Kidney (tissue), 14 donors: ENCODE measurements around the gene ZDHHC11. TPM values are rescaled to one million over a fixed set of nuclear protein-coding genes. Genes with fewer than 3 reads are reported as not detected.
"Not testable (repeated sequence)": the region's sequence is repeated elsewhere in the genome, so short reads cannot be mapped to it uniquely, and the experiment has no call there.

ENCODE experiments used
- DNase-seq, 5 donors: peaks; one replicate each; pipeline ENCODE4 v3.0.0-alpha.2; 2013 to 2020
- FAIRE-seq: peaks from 2 replicates; lab custom pipeline; 2012; peaks lifted over from hg19 to GRCh38; lab: Jason Lieb, UNC
- H3K27ac ChIP-seq, 2 donors: one replicate each; pipeline ENCODE4 v1.7.0; 2013; ENCODE audit warnings: low read depth in 2 of 2, low read length in 2 of 2, inconsistent platforms in 1 of 2
- H3K27me3 ChIP-seq: one replicate; pipeline ENCODE4 v1.7.1; 2013; ENCODE audit warnings: low read length, inconsistent platforms; ENCODE audit not compliant: control insufficient read depth, insufficient read depth
- H3K36me3 ChIP-seq, 3 donors: one replicate each; pipeline versions ENCODE4 v1.7.0 to v1.7.1; 2013; ENCODE audit warnings: low read length in 3 of 3, control low read depth in 1 of 3, inconsistent platforms in 1 of 3; ENCODE audit not compliant: insufficient read depth in 3 of 3, control insufficient read depth in 2 of 3
- H3K4me1 ChIP-seq, 3 donors: one replicate each; pipeline versions ENCODE4 v1.7.0 to v1.7.1; 2013; ENCODE audit warnings: low read length in 3 of 3, inconsistent platforms in 1 of 3, low read depth in 1 of 3; ENCODE audit not compliant: control insufficient read depth in 2 of 3, insufficient read depth in 2 of 3
- H3K4me3 ChIP-seq, 3 donors: one replicate each; pipeline versions ENCODE4 v1.7.0 to v1.8.1; 2013; ENCODE audit warnings: low read length in 3 of 3, control low read depth in 1 of 3, inconsistent platforms in 1 of 3
- H3K9ac ChIP-seq, 3 donors: one replicate each; pipeline versions ENCODE4 v1.7.0 to v1.7.1; 2013; ENCODE audit warnings: low read length in 3 of 3, control low read depth in 1 of 3, inconsistent platforms in 1 of 3
- H3K9me3 ChIP-seq, 3 donors: one replicate each; pipeline versions ENCODE4 v1.7.0 to v1.7.1; 2013; ENCODE audit warnings: low read length in 3 of 3, control low read depth in 1 of 3, inconsistent platforms in 1 of 3; ENCODE audit not compliant: control insufficient read depth in 2 of 3, insufficient read depth in 1 of 3
- CTCF ChIP-seq: IDR thresholded peaks from 3 replicates; pipeline ENCODE4 v1.5.1; 2012; ENCODE audit warnings: mild to moderate bottlenecking, moderate library complexity, borderline replicate concordance; ENCODE audit not compliant: insufficient read depth; ENCODE audit errors: extremely low read depth
- intact Hi-C: fragments of 100-400 bp; cut with DNase I; formaldehyde crosslinking; loops from one replicate; pipeline ENCODE4 v1.11.1; 2022
- polyA plus RNA-seq: library from polyadenylated mRNA; stranded (reverse); fragments of 350-450 nt; fragmentation: Illumina TruSeq; extraction: RNeasy Lipid Tissue Mini Kit (QIAGEN cat#74804); gene quantifications from one replicate; pipeline ENCODE4 v1.2.3, GENCODE V29; 2014; ENCODE audit warnings: low read depth, low replicate concordance; ENCODE audit not compliant: insufficient read depth
- total RNA-seq: library from RNA; stranded (reverse); fragmentation: NEBNext Ultra II Directional; extraction: Animal tissue kit (Norgen Biotek cat#: 25700); gene quantifications from one replicate; pipeline ENCODE4 v1.2.1, GENCODE V29; 2021
- donor health status: control.
- donor health status: control.
- donor health status: control.
- donor health status: control.
- donor health status: control.
- donor health status: DM: yes; HTN: yes; CAD: no.
- donor health status: Normal renal cell carcinoma (clear cell type).

ZDHHC11 gene
- total and polyA plus RNA-seq, 2 donors from 2014 or later, result 1.6 to 10.1 TPM

- not testable (repeated sequence) for H3K9me3 ChIP-seq, H3K4me1 ChIP-seq, H3K27me3 ChIP-seq, H3K9ac ChIP-seq, FAIRE-seq, H3K36me3 ChIP-seq, H3K4me3 ChIP-seq, H3K27ac ChIP-seq
- peak in 1 of 5 donors; percentile 84 for DNase-seq
- intact Hi-C loops, result loop anchor here (10.0 kb wide), 1 partner anchor 85 kb away; no protein-coding TSS in a partner anchor
Measured at GRCh38 chr5:769485-770145, 81.2 kb downstream of the ZDHHC11 start.

- intact Hi-C loops, result no loop called here
- Histone ChIP-seq H3K27ac (no peak overlapping the region), H3K9me3 (no peaks in the 10 kb centered on the region), H3K4me1 (no peaks in the 10 kb centered on the region), H3K36me3 (no peaks in the 10 kb centered on the region), H3K27me3 (no peaks in the 10 kb centered on the region), H3K9ac (no peak overlapping the region), H3K4me3 (no peak overlapping the region)
- DNase-seq, result peak in 1 of 5 donors; percentile 84
- no peak for TF ChIP-seq CTCF
- FAIRE-seq, result no peak
Measured at GRCh38 chr5:766666-767431, 83.9 kb downstream of the ZDHHC11 start.

DNA sequence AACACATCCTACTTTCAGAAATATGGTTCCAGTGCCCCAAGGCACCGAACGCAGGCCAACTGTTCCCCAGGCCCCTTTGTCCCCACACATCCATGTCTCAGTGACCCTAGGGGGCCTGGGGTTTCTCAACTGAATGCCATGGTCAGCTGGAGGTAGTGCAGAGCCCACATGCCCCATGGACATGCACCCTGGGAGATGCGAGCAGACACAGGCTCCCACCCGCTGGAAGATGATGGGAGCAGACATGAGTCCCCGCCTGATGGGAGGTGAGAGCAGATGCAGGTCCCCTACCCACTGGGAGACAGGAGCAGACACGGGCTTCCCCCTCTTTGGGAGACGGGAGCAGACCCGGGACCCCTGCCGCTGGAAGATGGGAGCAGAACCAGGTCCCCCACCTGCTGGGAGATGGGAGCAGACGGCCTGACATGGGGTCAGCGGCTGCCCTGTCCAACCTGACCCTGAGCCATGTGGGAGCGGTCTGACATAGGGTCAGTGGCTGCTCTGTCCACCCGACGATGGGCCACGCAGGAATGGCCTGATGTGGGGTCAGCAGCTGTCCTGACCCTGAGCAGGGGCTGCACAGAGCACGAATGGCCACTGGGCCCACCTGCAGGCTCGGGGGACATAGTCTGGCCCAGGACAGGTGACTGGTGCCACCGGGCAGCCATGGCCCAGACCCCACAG is 84.7 kb downstream of the ZDHHC11 start:
- no peak overlapping the region for H3K27ac ChIP-seq
- no peaks in the 10 kb centered on the region for H3K27me3 ChIP-seq
- TF ChIP-seq CTCF, result no peak
- H3K9me3 ChIP-seq, result no peaks in the 10 kb centered on the region
- intact Hi-C loops, result no loop called here
- FAIRE-seq, result no peak
- no peak overlapping the region for H3K4me3 ChIP-seq
- peak in 1 of 5 donors; percentile 83 for DNase-seq
- H3K4me1 ChIP-seq, result no peaks in the 10 kb centered on the region
- H3K9ac ChIP-seq, result no peak overlapping the region
- no peaks in the 10 kb centered on the region for H3K36me3 ChIP-seq
